NCI-H2107 treated with DMSO at 0.1 percent for 48 hours (cell line): Measurements from ENCODE around the gene EVL.

ENCODE experiments used
- DNase-seq: peaks from one replicate; lab custom pipeline; 2025; ENCODE audit not compliant: unreplicated experiment; lab: John Stamatoyannopoulos, UW

The EVL gene

GRCh38 chr14:100037353-100037752 is 27.9 kb upstream of the EVL start:
- DNase-seq = no peak

GRCh38 chr14:100038065-100038464 is 27.2 kb upstream of the EVL start:
- DNase-seq = no peak

- DNase-seq = peak; percentile 20
Measured at GRCh38 chr14:100039903-100040302, 25.3 kb upstream of the EVL start.

- no peak for DNase-seq
Measured at GRCh38 chr14:100041271-100041670, 24.0 kb upstream of the EVL start.

- no peak for DNase-seq
Measured at GRCh38 chr14:100042286-100042685, 22.9 kb upstream of the EVL start.

GRCh38 chr14:100045642-100046344 is 19.4 kb upstream of the EVL start:
- DNase-seq = no peak

- no peak for DNase-seq
Measured at GRCh38 chr14:100047600-100047999, 17.6 kb upstream of the EVL start.

- no peak for DNase-seq
Measured at GRCh38 chr14:100048786-100049185, 16.4 kb upstream of the EVL start.

- DNase-seq = no peak
Measured at GRCh38 chr14:100049220-100049619, 16.0 kb upstream of the EVL start.

- DNase-seq = no peak
Measured at GRCh38 chr14:100051103-100051502, 14.1 kb upstream of the EVL start.

GRCh38 chr14:100051543-100051942 is 13.7 kb upstream of the EVL start:
- no peak for DNase-seq

- DNase-seq = no peak
Measured at GRCh38 chr14:100052819-100053218, 12.4 kb upstream of the EVL start.

- no peak for DNase-seq
Measured at GRCh38 chr14:100054316-100055075, 10.7 kb upstream of the EVL start.

- DNase-seq = no peak
Measured at GRCh38 chr14:100056431-100056830, 8.8 kb upstream of the EVL start.

GRCh38 chr14:100056964-100057795 is 8.0 kb upstream of the EVL start:
- DNase-seq = no peak

- no peak for DNase-seq
Measured at GRCh38 chr14:100058777-100059437, 6.3 kb upstream of the EVL start.

- no peak for DNase-seq
Measured at GRCh38 chr14:100059438-100059781, 5.8 kb upstream of the EVL start.

- DNase-seq = no peak
Measured at GRCh38 chr14:100060760-100061159, 4.5 kb upstream of the EVL start.

- no peak for DNase-seq
Measured at GRCh38 chr14:100062590-100062989, 2.6 kb upstream of the EVL start.

- no peak for DNase-seq
Measured at GRCh38 chr14:100063314-100063941, 1.8 kb upstream of the EVL start.
